Spinal cord (tissue), 10 donors: ENCODE measurements around the gene DICER1. TPM values are rescaled to one million over a fixed set of nuclear protein-coding genes. Genes with fewer than 3 reads are reported as not detected.

ENCODE experiments used
- DNase-seq, 6 donors: peaks; one replicate each; pipeline versions ENCODE4 v3.0.0 to v3.0.0-alpha.2; 2013 to 2015; ENCODE audit warnings: low spot score in 6 of 6, low read depth in 4 of 6
- H3K27ac ChIP-seq: one replicate; pipeline ENCODE4 v1.5.1; 2013; ENCODE audit warnings: low read depth, low read length, control low read depth
- H3K27me3 ChIP-seq: one replicate; pipeline ENCODE4 v1.6.1; 2013; ENCODE audit warnings: low read length; ENCODE audit not compliant: control insufficient read depth, insufficient read depth
- H3K36me3 ChIP-seq: one replicate; pipeline ENCODE4 v1.6.1; 2013; ENCODE audit warnings: low read length; ENCODE audit not compliant: control insufficient read depth, insufficient read depth
- H3K4me1 ChIP-seq: one replicate; pipeline ENCODE4 v1.6.1; 2013; ENCODE audit warnings: low read length; ENCODE audit not compliant: control insufficient read depth, insufficient read depth
- H3K4me3 ChIP-seq: one replicate; pipeline ENCODE4 v1.5.1; 2013; ENCODE audit warnings: low read depth, low read length, control low read depth
- H3K9me3 ChIP-seq: one replicate; pipeline ENCODE4 v1.6.1; 2013; ENCODE audit warnings: low read length; ENCODE audit not compliant: control insufficient read depth, insufficient read depth
- WGBS: methylation state at CpG from one replicate; pipeline ENCODE4 v1.1.5; 2013; ENCODE audit warnings: missing lambda C conversion rate; ENCODE audit not compliant: insufficient coverage; 5-methylcytosine and 5-hydroxymethylcytosine counted together
- polyA plus RNA-seq, 2 donors: library from polyadenylated mRNA; unstranded; fragments of 120-200 nt; gene quantifications; one replicate each; pipeline ENCODE4 v1.2.1, GENCODE V29; 2013; ENCODE audit not compliant: insufficient read length in 2 of 2
- total RNA-seq, 2 donors: library from RNA; depleted of rRNA in 1 of 2; stranded (reverse); fragments of 120-200 nt in 1 of 2; fragments of >200 nt in 1 of 2; gene quantifications; one replicate each; pipeline versions ENCODE4 v1.2.3 to v1.2.4, GENCODE V29; 2013 to 2014
- donor health status: healthy.

Gene DICER1
- total and polyA plus RNA-seq, 4 donors: 36.7 to 136 (median 59.7) TPM

- Histone ChIP-seq H3K36me3 (no peaks in the 10 kb centered on the region), H3K27me3 (no peaks in the 10 kb centered on the region), H3K4me1 (no peaks in the 10 kb centered on the region), H3K27ac (no peak overlapping the region), H3K9me3 (no peaks in the 10 kb centered on the region), H3K4me3 (no peak overlapping the region)
- DNase-seq: no peak
- 83% methylated on average over 1 of the region's 2 CpGs for WGBS
Measured at GRCh38 chr14:95196826-95197545, 39.7 kb upstream of the DICER1 start.

- H3K27me3 ChIP-seq: no peaks in the 10 kb centered on the region
- H3K9me3 ChIP-seq: no peaks in the 10 kb centered on the region
- H3K4me1 ChIP-seq: no peaks in the 10 kb centered on the region
- H3K36me3 ChIP-seq: peaks cover 2% of the 10 kb centered on the region
- no peak for DNase-seq
- H3K4me3 ChIP-seq: no peak overlapping the region
- WGBS: no CpG with 5 or more reads among the region's 5 CpGs
- H3K27ac ChIP-seq: no peak overlapping the region
Measured at GRCh38 chr14:95196268-95196667, 38.9 kb upstream of the DICER1 start.

- Histone ChIP-seq H3K36me3 (peaks cover 2% of the 10 kb centered on the region), H3K4me1 (peaks cover 10% of the 10 kb centered on the region), H3K27ac (no peak overlapping the region), H3K9me3 (no peaks in the 10 kb centered on the region), H3K4me3 (no peak overlapping the region), H3K27me3 (no peaks in the 10 kb centered on the region)
- no peak for DNase-seq
- WGBS: 89% methylated on average over 5 of the region's 6 CpGs
Measured at GRCh38 chr14:95195031-95195430, 37.7 kb upstream of the DICER1 start.

- no peak for DNase-seq
- WGBS: 98% methylated on average over 3 of the region's 6 CpGs
- H3K4me1 ChIP-seq: peaks cover 12% of the 10 kb centered on the region
Measured at GRCh38 chr14:95193081-95193480, 35.8 kb upstream of the DICER1 start.

GRCh38 chr14:95192311-95192710, 35.0 kb upstream of the DICER1 start:
- no peak overlapping the region for H3K4me3 ChIP-seq
- DNase-seq: no peak
- no peaks in the 10 kb centered on the region for H3K9me3 ChIP-seq
- WGBS: 100% methylated on average over 2 of the region's 6 CpGs
- peaks cover 12% of the 10 kb centered on the region for H3K4me1 ChIP-seq
- no peaks in the 10 kb centered on the region for H3K27me3 ChIP-seq
- H3K27ac ChIP-seq: no peak overlapping the region
- H3K36me3 ChIP-seq: peaks cover 2% of the 10 kb centered on the region

More at GRCh38 chr14:95193081-95193480, 35.8 kb upstream of the DICER1 start:
- Histone ChIP-seq H3K4me3 (no peak overlapping the region), H3K27me3 (no peaks in the 10 kb centered on the region), H3K9me3 (no peaks in the 10 kb centered on the region), H3K36me3 (peaks cover 2% of the 10 kb centered on the region), H3K27ac (no peak overlapping the region)

- no peaks in the 10 kb centered on the region for H3K27me3 ChIP-seq
- no peaks in the 10 kb centered on the region for H3K9me3 ChIP-seq
- H3K27ac ChIP-seq: no peak overlapping the region
- no peak overlapping the region for H3K4me3 ChIP-seq
- peaks cover 12% of the 10 kb centered on the region for H3K4me1 ChIP-seq
- H3K36me3 ChIP-seq: peaks cover 2% of the 10 kb centered on the region
- WGBS: 92% methylated on average over 17 of the region's 21 CpGs
- DNase-seq: no peak
Measured at GRCh38 chr14:95191445-95192199, 34.3 kb upstream of the DICER1 start.

- H3K4me1 ChIP-seq: peaks cover 12% of the 10 kb centered on the region
- H3K9me3 ChIP-seq: no peaks in the 10 kb centered on the region
- no peak overlapping the region for H3K27ac ChIP-seq
- WGBS: 94% methylated on average over 6 of the region's 7 CpGs
- no peak overlapping the region for H3K4me3 ChIP-seq
- H3K27me3 ChIP-seq: no peaks in the 10 kb centered on the region
- DNase-seq: no peak
- peaks cover 2% of the 10 kb centered on the region for H3K36me3 ChIP-seq
Measured at GRCh38 chr14:95190857-95191256, 33.5 kb upstream of the DICER1 start.

- H3K36me3 ChIP-seq: peaks cover 2% of the 10 kb centered on the region
- H3K9me3 ChIP-seq: no peaks in the 10 kb centered on the region
- no peaks in the 10 kb centered on the region for H3K27me3 ChIP-seq
- WGBS: 75% methylated on average over 3 of the region's 4 CpGs
- H3K27ac ChIP-seq: no peak overlapping the region
- H3K4me1 ChIP-seq: peaks cover 14% of the 10 kb centered on the region
- DNase-seq: no peak
- no peak overlapping the region for H3K4me3 ChIP-seq
Measured at GRCh38 chr14:95190346-95190840, 33.1 kb upstream of the DICER1 start.

- peaks cover 2% of the 10 kb centered on the region for H3K36me3 ChIP-seq
- DNase-seq: peak in 3 of 6 donors; percentile 19 to 87 (median 84)
- H3K4me3 ChIP-seq: no peak overlapping the region
- no peak overlapping the region for H3K27ac ChIP-seq
- no peaks in the 10 kb centered on the region for H3K27me3 ChIP-seq
- no peaks in the 10 kb centered on the region for H3K9me3 ChIP-seq
- 47% methylated on average over 4 of the region's 5 CpGs for WGBS
- peaks cover 23% of the 10 kb centered on the region for H3K4me1 ChIP-seq
Measured at GRCh38 chr14:95189367-95190132, 32.2 kb upstream of the DICER1 start.
